ENCODE measurements around the gene TNFAIP1.
"Not testable (repeated sequence)": the region's sequence is repeated elsewhere in the genome, so short reads cannot be mapped to it uniquely, and the experiment has no call there.

Gene TNFAIP1

DNA sequence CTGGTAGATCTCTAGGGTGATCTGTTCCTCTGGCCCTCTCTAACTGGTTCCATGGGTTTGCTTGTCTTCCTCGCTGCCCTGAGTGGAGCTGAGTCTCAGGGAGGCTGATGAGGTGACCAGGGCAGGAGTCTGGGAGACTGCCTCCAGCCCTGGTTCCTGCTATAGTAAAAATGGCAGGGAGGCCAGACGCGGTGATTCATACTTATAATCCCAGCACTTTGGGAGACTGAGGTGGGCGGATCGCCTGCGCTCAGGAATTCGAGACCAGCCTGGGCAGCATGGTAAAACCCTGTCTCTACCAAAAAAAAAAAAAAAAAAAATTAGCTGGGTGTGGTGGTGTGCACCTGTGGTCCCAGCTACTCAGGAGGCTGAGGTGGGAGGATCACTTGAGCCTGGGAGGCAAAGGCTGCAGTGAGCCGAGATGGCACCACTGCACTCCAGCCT lies 3.2 kb downstream of the TNFAIP1 start:
- H3K4me3 ChIP-seq (ENCODE audit: low read depth in 1 of 2, low read length in 2 of 2); H3K9ac ChIP-seq (ENCODE audit: low read length); H3K27me3 ChIP-seq (ENCODE audit: control insufficient read depth in 1 of 2, insufficient read depth in 2 of 2, low read length in 2 of 2); H3K9me3 ChIP-seq (ENCODE audit: low read length); H3K27ac ChIP-seq (ENCODE audit: low read depth, low read length): not testable (repeated sequence)
- peaks cover 32% of the 10 kb centered on the region for H3K4me1 ChIP-seq (ENCODE audit: insufficient read depth, low read length)
- H3K36me3 ChIP-seq (ENCODE audit: insufficient read depth, low read length), result peaks cover 44% of the 10 kb centered on the region

DNA sequence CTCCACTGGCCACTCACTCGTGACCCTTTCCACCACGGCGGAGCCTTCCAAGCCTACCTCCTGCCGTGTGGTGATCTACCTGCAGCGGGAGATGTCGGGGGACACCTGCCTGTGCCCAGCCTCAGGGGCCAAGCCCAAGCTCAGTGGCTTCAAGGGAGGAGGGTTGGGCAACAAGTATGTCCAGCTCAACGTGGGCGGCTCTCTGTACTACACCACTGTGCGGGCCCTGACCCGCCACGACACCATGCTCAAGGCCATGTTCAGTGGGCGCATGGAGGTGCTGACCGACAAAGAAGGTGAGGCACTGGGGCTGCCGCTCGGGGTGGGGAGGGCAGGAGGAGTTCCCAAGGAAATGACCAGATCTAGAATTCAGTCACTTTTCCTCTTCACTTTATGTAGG lies 3.9 kb downstream of the TNFAIP1 start:
- H3K36me3 ChIP-seq (ENCODE audit: insufficient read depth, low read length), result peaks cover 47% of the 10 kb centered on the region
- H3K27me3 ChIP-seq (ENCODE audit: control insufficient read depth in 1 of 2, insufficient read depth in 2 of 2, low read length in 2 of 2), result no peaks in the 10 kb centered on the region
- no peak overlapping the region for H3K9ac ChIP-seq (ENCODE audit: low read length)
- H3K4me1 ChIP-seq (ENCODE audit: insufficient read depth, low read length), result peaks cover 26% of the 10 kb centered on the region
- H3K4me3 ChIP-seq (ENCODE audit: low read depth in 1 of 2, low read length in 2 of 2), result no peak overlapping the region
- no peaks in the 10 kb centered on the region for H3K9me3 ChIP-seq (ENCODE audit: low read length)
- H3K27ac ChIP-seq (ENCODE audit: low read depth, low read length), result no peak overlapping the region

DNA sequence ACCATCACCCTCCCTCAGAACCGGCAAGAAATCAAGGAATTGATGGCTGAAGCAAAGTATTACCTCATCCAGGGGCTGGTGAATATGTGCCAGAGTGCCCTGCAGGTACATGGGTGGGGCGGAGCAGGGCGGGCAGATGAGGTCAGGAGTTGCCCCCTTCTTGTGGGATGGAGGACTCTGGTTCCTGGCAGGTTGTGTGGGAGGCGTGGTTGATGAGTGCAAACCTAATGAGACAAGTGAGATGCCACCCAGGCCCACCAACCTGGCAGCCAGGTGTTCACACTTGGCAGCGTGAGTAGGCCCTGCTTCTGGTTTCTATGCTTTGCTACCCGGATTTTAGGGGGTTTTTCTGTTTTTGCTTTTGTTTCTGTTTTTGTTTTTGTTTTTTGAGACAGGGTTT lies 4.8 kb downstream of the TNFAIP1 start:
- peaks cover 57% of the 10 kb centered on the region for H3K36me3 ChIP-seq (ENCODE audit: insufficient read depth, low read length)
- no peaks in the 10 kb centered on the region for H3K9me3 ChIP-seq (ENCODE audit: low read length)
- H3K4me3 ChIP-seq (ENCODE audit: low read depth in 1 of 2, low read length in 2 of 2), result no peak overlapping the region
- no peak overlapping the region for H3K27ac ChIP-seq (ENCODE audit: low read depth, low read length)
- H3K4me1 ChIP-seq (ENCODE audit: insufficient read depth, low read length), result peaks cover 23% of the 10 kb centered on the region
- H3K9ac ChIP-seq (ENCODE audit: low read length), result no peak overlapping the region
- H3K27me3 ChIP-seq (ENCODE audit: control insufficient read depth in 1 of 2, insufficient read depth in 2 of 2, low read length in 2 of 2), result no peaks in the 10 kb centered on the region

DNA sequence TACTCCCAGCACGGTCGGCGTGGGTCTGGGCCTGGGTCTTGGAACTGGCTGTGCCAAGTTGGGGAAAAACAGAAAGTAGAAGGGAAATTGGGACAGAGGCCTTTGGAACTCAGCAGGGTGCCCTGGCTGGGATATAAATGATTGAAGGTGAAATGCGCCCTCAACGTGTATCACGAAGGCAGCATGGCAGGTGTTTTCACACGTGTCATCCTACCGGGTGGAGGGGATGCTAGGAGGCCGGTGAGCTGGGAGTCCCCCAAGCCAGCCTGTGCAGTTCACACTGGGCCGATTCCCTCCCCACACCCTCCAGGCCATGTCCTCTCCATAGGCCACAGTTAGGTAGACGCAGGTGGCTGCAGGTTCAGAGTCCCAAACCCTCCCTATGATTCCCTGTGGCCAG lies 6.0 kb downstream of the TNFAIP1 start:
- Histone ChIP-seq H3K4me1 (ENCODE audit: insufficient read depth, low read length) (peaks cover 19% of the 10 kb centered on the region), H3K27me3 (ENCODE audit: control insufficient read depth in 1 of 2, insufficient read depth in 2 of 2, low read length in 2 of 2) (no peaks in the 10 kb centered on the region), H3K4me3 (ENCODE audit: low read depth in 1 of 2, low read length in 2 of 2) (no peak overlapping the region), H3K9ac (ENCODE audit: low read length) (no peak overlapping the region), H3K9me3 (ENCODE audit: low read length) (no peaks in the 10 kb centered on the region), H3K36me3 (ENCODE audit: insufficient read depth, low read length) (peaks cover 68% of the 10 kb centered on the region), H3K27ac (ENCODE audit: low read depth, low read length) (no peak overlapping the region)

DNA sequence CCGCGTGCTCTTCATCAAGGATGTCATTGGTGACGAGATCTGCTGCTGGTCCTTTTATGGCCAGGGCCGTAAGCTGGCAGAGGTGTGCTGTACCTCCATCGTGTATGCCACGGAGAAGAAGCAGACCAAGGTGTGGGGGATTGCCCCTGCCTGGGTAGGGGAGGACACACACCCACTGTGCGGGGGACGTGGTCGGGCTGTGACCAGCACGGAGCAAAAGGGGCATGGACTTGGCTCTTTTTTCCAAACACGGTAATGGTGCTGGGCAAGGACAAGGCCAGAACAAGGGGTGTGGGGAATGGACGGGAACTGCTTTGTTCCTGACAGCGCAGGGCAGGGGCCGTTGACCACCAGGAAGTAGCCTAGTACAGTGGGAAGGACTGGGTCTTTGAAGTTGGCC lies 6.8 kb downstream of the TNFAIP1 start:
- Histone ChIP-seq H3K9ac (ENCODE audit: low read length) (no peak overlapping the region), H3K9me3 (ENCODE audit: low read length) (no peaks in the 10 kb centered on the region), H3K27ac (ENCODE audit: low read depth, low read length) (no peak overlapping the region), H3K4me1 (ENCODE audit: insufficient read depth, low read length) (peaks cover 11% of the 10 kb centered on the region), H3K4me3 (ENCODE audit: low read depth in 1 of 2, low read length in 2 of 2) (no peak overlapping the region), H3K27me3 (ENCODE audit: control insufficient read depth in 1 of 2, insufficient read depth in 2 of 2, low read length in 2 of 2) (no peaks in the 10 kb centered on the region), H3K36me3 (ENCODE audit: insufficient read depth, low read length) (peaks cover 75% of the 10 kb centered on the region)

DNA sequence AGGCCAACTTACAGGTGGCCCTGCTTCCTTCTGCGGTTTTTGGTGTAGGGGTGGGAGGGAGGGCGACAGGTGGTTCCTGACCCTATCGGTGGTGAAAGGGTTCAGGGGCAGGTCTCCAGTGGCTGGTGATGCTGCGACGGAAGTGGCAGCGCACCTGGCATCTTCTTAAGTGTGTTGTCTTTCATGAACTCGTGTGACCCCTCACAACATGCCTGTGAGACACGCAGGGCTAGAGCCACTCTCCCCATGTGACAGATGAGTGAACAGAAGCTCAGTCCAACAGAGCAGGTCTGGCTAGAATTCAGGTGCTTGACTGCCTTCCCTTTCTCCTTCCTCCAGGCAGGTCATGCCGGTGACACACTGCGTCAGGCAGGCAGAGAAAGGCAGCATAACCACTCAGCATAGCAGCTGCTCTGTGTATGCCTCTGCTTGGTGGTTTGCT lies 8.0 kb downstream of the TNFAIP1 start:
- no peak overlapping the region for H3K27ac ChIP-seq (ENCODE audit: low read depth, low read length)
- no peaks in the 10 kb centered on the region for H3K9me3 ChIP-seq (ENCODE audit: low read length)
- no peak overlapping the region for H3K4me3 ChIP-seq (ENCODE audit: low read depth in 1 of 2, low read length in 2 of 2)
- H3K36me3 ChIP-seq (ENCODE audit: insufficient read depth, low read length), result peaks cover 87% of the 10 kb centered on the region
- no peaks in the 10 kb centered on the region for H3K27me3 ChIP-seq (ENCODE audit: control insufficient read depth in 1 of 2, insufficient read depth in 2 of 2, low read length in 2 of 2)
- peaks cover under 1% of the 10 kb centered on the region for H3K4me1 ChIP-seq (ENCODE audit: insufficient read depth, low read length)
- no peak overlapping the region for H3K9ac ChIP-seq (ENCODE audit: low read length)

DNA sequence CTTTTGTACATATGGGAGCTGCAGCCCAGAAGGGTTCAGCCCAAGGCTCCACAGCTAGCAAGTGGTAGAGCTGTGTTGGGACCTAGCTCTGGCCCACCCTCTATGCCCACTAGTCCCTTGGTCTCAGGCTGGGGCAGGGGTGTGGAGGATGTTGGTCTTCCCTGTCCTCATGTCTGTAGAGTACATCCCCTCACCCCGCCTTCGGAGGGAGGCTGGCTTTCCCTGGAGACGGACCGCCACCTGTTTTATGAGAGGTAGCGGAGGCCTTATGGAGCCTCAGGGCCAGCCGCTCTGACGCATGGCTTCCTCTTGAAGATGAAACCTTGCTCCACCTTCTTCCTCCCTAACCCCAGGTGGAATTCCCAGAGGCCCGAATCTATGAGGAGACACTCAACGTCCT lies 8.4 kb downstream of the TNFAIP1 start:
- H3K9ac ChIP-seq (ENCODE audit: low read length), result no peak overlapping the region
- peaks cover 92% of the 10 kb centered on the region for H3K36me3 ChIP-seq (ENCODE audit: insufficient read depth, low read length)
- H3K27me3 ChIP-seq (ENCODE audit: control insufficient read depth in 1 of 2, insufficient read depth in 2 of 2, low read length in 2 of 2), result no peaks in the 10 kb centered on the region
- H3K27ac ChIP-seq (ENCODE audit: low read depth, low read length), result no peak overlapping the region
- H3K4me3 ChIP-seq (ENCODE audit: low read depth in 1 of 2, low read length in 2 of 2), result no peak overlapping the region
- H3K4me1 ChIP-seq (ENCODE audit: insufficient read depth, low read length), result no peaks in the 10 kb centered on the region
- H3K9me3 ChIP-seq (ENCODE audit: low read length), result no peaks in the 10 kb centered on the region

DNA sequence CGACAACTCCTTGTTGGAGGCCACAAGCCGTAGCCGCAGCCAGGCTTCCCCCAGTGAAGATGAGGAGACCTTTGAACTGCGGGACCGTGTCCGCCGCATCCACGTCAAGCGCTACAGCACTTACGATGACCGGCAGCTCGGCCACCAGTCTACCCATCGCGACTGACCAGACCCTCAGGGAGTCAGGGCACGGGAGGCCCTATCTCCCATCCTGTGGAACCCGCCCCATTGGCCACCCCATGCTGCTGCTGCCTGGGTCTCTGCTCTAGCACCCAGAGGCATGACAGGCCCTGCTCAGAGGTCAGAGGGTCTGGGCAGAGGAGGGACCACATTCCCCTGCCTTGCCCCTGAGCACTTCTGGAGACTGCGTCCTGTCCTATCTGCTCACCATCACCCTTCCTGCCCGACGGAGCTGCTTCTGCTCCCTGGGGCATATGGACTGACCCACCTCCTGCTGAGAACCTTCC lies 8.9 kb downstream of the TNFAIP1 start:
- no peak overlapping the region for H3K27ac ChIP-seq (ENCODE audit: low read depth, low read length)
- no peaks in the 10 kb centered on the region for H3K4me1 ChIP-seq (ENCODE audit: insufficient read depth, low read length)
- H3K36me3 ChIP-seq (ENCODE audit: insufficient read depth, low read length), result peaks cover 93% of the 10 kb centered on the region
- H3K4me3 ChIP-seq (ENCODE audit: low read depth in 1 of 2, low read length in 2 of 2), result no peak overlapping the region
- no peaks in the 10 kb centered on the region for H3K9me3 ChIP-seq (ENCODE audit: low read length)
- no peaks in the 10 kb centered on the region for H3K27me3 ChIP-seq (ENCODE audit: control insufficient read depth in 1 of 2, insufficient read depth in 2 of 2, low read length in 2 of 2)
- H3K9ac ChIP-seq (ENCODE audit: low read length), result no peak overlapping the region

DNA sequence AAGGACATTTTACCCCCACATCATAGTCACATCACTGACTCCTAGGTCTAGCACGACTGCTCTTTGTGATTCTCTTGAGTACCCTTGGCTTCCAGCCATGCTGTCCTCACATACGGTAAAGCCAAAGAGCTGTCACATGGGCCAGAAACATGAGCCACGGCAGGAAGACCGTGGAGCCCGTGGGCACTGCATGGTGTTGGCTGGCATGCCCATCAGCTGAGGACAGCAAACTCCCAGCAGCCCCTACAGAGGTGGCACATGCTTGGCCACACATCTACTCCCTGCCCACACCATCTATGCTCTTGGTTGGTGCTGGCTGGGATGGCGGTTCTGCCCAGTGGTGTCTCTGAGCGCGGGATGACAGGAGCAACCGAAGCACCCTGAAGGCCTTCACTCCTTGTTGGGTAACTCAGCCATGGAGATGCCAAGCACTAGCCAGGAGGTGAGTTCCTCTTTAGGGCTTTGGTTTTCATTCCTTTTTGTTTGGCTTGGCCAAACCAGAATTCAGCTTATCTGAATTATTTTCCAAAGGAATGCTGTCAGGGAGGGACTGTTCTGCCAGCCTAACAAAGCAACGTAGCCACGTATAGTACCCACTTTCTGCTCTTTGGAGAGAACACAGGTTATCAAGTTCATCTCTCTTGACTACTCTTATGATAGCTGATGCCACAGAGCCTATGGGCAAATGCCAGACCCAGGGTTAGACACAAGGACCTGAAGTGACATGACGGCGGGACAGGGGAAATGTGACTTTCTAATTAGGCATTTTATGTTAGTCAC lies 10.0 kb downstream of the TNFAIP1 start:
- H3K27ac ChIP-seq (ENCODE audit: low read depth, low read length), result no peak overlapping the region
- H3K9ac ChIP-seq (ENCODE audit: low read length), result no peak overlapping the region
- peaks cover 93% of the 10 kb centered on the region for H3K36me3 ChIP-seq (ENCODE audit: insufficient read depth, low read length)
- no peaks in the 10 kb centered on the region for H3K27me3 ChIP-seq (ENCODE audit: control insufficient read depth in 1 of 2, insufficient read depth in 2 of 2, low read length in 2 of 2)
- H3K9me3 ChIP-seq (ENCODE audit: low read length), result no peaks in the 10 kb centered on the region
- H3K4me1 ChIP-seq (ENCODE audit: insufficient read depth, low read length), result no peaks in the 10 kb centered on the region
- no peak overlapping the region for H3K4me3 ChIP-seq (ENCODE audit: low read depth in 1 of 2, low read length in 2 of 2)

DNA sequence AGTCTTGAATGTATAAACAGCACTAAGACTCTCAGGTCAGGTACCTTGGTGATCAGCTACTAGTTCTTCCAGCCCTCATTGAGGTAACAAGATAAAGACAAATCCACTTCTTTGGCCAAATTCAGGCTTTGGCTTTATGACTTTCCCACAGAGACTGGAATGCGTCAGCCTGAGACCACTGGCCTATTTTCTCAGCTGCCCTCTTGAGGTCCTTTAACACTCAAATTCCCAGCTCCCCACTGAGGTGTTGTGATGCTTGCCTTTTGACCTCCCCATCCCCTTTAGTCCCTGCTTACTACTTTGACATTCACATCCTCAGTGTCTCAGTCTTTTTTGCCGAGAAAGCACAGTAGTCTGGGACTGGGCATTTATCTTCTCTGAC lies 10.6 kb downstream of the TNFAIP1 start:
- Histone ChIP-seq H3K27me3 (ENCODE audit: control insufficient read depth in 1 of 2, insufficient read depth in 2 of 2, low read length in 2 of 2) (no peaks in the 10 kb centered on the region), H3K9ac (ENCODE audit: low read length) (no peak overlapping the region), H3K27ac (ENCODE audit: low read depth, low read length) (no peak overlapping the region)

DNA sequence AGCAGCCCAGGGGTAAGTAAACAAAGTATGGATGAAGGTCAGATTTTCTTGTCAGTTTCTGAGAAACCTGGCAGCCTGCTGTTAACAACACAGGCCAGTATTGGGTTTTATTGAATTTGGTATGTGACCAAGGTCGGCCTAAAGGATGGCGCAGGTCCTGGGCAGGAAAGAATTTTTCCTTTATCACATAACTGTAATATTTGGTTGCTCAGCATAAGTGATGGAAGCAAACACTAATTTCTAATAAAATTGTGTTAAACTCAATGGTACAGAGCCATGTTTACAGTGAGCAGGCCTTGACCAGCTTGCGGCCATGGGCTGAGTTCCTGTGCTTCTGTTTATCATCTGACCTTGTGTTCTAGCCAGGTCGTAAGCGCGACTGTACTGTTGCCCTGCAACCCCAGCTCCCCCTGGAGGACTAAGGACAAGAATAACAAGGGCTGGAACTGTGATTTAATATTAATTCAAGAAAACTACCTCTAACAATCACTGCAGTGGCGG lies 11.2 kb downstream of the TNFAIP1 start:
- Histone ChIP-seq H3K9ac (ENCODE audit: low read length) (no peak overlapping the region), H3K36me3 (ENCODE audit: insufficient read depth, low read length) (peaks cover 93% of the 10 kb centered on the region), H3K4me1 (ENCODE audit: insufficient read depth, low read length) (no peaks in the 10 kb centered on the region), H3K4me3 (ENCODE audit: low read depth in 1 of 2, low read length in 2 of 2) (no peak overlapping the region), H3K27me3 (ENCODE audit: control insufficient read depth in 1 of 2, insufficient read depth in 2 of 2, low read length in 2 of 2) (no peaks in the 10 kb centered on the region), H3K27ac (ENCODE audit: low read depth, low read length) (no peak overlapping the region), H3K9me3 (ENCODE audit: low read length) (no peaks in the 10 kb centered on the region)

More for the DNA sequence above, 10.6 kb downstream of the TNFAIP1 start:
- no peaks in the 10 kb centered on the region for H3K4me1 ChIP-seq (ENCODE audit: insufficient read depth, low read length)
- H3K4me3 ChIP-seq (ENCODE audit: low read depth in 1 of 2, low read length in 2 of 2), result no peak overlapping the region
- H3K9me3 ChIP-seq (ENCODE audit: low read length), result no peaks in the 10 kb centered on the region
- peaks cover 93% of the 10 kb centered on the region for H3K36me3 ChIP-seq (ENCODE audit: insufficient read depth, low read length)

All from muscle layer of colon (tissue), 2 donors.